GM12874 (cell line): ENCODE data around the gene CMKLR1.

ENCODE experiments used
- CTCF ChIP-seq: IDR thresholded peaks from 2 replicates; pipeline ENCODE4 v1.5.1; 2011; ENCODE audit warnings: low read depth, mild to moderate bottlenecking, control low read depth, low read length, moderate library complexity; ENCODE audit not compliant: insufficient read depth

The CMKLR1 gene

GRCh38 chr12:108369736-108370396, 30.8 kb upstream of the CMKLR1 start:
- no peak for TF ChIP-seq CTCF

GRCh38 chr12:108368089-108368488, 29.0 kb upstream of the CMKLR1 start:
- TF ChIP-seq CTCF, result no peak

- no peak for TF ChIP-seq CTCF
These were observed 28.3 kb upstream of the CMKLR1 start for GRCh38 chr12:108367436-108367835.

GRCh38 chr12:108365324-108365723, 26.2 kb upstream of the CMKLR1 start:
- TF ChIP-seq CTCF, result no peak

- TF ChIP-seq CTCF, result no peak
These were observed 25.8 kb upstream of the CMKLR1 start for GRCh38 chr12:108364879-108365278.

GRCh38 chr12:108363565-108363964, 24.5 kb upstream of the CMKLR1 start:
- no peak for TF ChIP-seq CTCF

GRCh38 chr12:108363165-108363564, 24.1 kb upstream of the CMKLR1 start:
- no peak for TF ChIP-seq CTCF
